GM10248 (cell line): ENCODE data around the gene STK10.

Source experiments
- CTCF ChIA-PET: fragments of 300-600 bp; sonication (Branson Sonifier 250); formaldehyde crosslinking; extraction: SDS; loops from one replicate; lab custom pipeline; 2021; ENCODE audit warnings: antibody characterized with exemption; lab: Yijun Ruan, JAX
- POLR2A ChIA-PET: fragments of 350-650 bp; sonication (Branson Sonifier 250); formaldehyde crosslinking; extraction: SDS; loops from one replicate; lab custom pipeline; 2020; ENCODE audit warnings: antibody characterized with exemption; lab: Yijun Ruan, JAX
- DNase-seq: peaks from one replicate; pipeline ENCODE4 v3.0.0; 2012; ENCODE audit errors: extremely low spot score
- CTCF ChIP-seq: IDR thresholded peaks from 2 replicates; pipeline ENCODE4 v1.5.1; 2012; ENCODE audit warnings: mild to moderate bottlenecking, low read depth; ENCODE audit errors: extremely low read depth, missing control alignments, control extremely low read depth

The STK10 gene

DNA sequence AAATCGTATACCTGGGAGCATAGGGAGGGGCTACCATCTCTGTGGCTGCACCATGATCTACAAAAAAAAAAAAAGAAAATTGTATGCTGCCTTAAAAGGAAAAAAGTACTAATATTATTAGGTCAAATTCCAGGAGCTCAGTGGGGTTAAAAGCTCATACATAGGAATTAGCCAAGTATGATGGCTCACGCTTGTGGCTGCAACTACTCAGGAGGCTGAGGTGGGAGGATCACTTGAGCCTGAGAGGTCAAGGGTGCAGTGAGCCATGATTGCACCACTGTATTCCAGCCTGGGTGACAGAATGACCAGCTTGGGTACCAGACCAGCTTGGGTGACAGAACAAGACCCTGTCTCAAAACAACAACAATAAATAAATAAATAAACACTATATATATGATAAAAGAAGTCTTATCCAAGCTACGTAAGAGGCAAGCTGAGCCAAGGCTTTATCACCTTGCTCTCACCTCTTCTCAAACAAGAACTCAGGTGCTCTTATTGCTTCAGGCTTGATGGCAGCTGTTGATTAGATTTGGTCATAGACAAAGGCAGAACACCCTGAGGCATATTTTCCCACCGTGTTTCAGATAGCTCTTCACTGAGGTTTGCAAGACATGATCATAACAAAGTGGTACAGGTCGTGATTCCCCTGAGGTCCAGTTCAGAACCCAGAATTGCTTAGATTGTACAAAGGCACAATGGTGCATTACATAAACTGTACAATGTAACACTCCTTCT is 178.3 kb downstream of the STK10 start:
- CTCF ChIA-PET: interaction anchor here (0.8 to 2.5 kb wide), 8 partner anchors 12 to 180 kb away, joined by 3 to 6 read pairs (median 3); partner anchors contain the start of gene STK10
- POLR2A ChIA-PET: no interaction called here
- no peak for DNase-seq
- no peak for TF ChIP-seq CTCF

DNA sequence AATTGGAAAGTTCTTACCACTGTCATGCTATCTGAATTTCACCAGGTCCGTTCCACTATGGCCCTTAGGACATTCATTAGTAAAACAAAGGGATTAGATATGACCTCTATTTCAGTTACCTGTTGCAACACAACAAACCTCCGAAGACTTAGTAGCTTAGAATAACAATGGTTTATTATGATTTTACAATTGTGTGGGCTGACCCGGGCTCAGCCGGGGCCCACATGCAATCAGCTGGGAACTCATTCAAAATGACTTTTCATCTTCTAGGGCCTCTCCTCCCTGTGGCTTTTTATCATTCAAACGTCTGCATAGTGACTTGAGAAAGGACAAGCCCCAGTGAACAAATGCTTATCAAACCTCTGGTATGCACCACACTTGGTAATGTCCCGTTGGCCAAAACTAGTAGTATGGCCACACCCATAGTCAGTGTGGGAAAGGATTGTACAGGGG is 179.3 kb downstream of the STK10 start:
- DNase-seq: no peak
- CTCF ChIA-PET: interaction anchor here (1.3 to 4.9 kb wide), 3 partner anchors 50 to 97 kb away, joined by 3 to 42 read pairs (median 3); no protein-coding TSS in a partner anchor
- POLR2A ChIA-PET: no interaction called here
- no peak for TF ChIP-seq CTCF

DNA sequence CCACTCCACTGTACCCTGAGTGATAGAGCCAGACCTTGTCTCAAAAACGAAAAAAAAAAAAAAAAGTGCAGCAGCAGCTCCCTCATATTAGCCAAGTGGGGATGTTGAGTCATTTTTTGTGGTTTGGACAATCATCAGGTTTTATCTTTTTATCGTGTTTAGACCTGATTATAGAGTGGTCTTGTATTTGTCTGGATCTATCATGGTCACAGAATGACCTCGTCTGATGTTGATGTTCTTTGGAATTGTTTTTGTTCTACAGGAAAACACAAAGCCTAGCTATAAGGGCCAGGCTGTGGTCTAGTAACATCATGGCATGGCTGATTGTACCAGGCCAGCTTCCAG is 179.9 kb downstream of the STK10 start:
- ChIA-PET POLR2A (interaction anchor here (0.9 kb wide), 1 partner anchor 48 kb away, joined by 14 read pairs; no protein-coding TSS in a partner anchor), CTCF (interaction anchor here (1.2 to 4.9 kb wide), 8 partner anchors 23 to 590 kb away, joined by 3 to 42 read pairs (median 4); no protein-coding TSS in a partner anchor)
- no peak for TF ChIP-seq CTCF
- no peak for DNase-seq

DNA sequence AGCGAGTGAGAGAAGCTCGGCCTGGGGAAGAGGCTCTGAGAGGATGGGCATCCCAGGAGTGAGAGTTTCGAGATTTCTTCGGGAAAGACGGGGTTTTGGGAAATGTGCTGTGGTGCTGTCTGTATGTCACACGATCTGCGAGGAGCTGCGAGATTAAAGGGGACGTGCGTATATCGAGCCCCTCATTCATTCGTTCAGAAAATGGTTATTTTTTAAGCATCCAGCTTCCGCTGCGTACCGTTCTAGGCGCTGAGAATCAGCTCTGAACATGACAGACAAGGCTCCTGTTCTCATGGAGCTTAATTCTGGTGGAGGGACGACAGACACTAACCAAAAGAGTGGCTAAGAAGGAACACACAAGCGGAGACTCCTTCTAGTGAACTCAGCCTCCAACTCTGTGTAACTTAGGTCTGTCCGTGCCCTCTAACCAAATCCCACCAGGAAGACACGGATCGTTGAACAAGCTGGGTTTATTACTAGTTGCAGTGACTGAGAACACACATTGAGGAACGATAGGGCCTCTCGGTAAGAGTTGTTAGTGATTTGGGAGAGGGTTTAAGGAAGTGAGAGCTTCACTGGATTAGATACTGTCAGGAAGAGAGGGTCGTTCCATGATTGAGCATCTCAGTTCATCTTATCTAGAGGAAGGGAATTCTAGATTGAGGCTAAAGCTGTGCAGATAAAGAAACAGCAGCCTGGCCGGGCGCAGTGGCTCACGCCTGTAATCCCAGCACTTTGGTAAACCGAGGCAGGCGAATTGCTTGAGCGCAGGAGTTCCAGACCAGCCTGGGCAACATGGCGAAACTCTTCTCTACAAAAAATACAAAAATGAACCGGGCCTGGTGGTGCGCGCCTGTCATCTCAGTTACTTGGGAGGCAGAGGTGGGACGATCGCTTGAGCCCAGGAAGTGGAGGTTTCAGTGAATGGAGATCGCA is 180.6 kb downstream of the STK10 start:
- POLR2A ChIA-PET: interaction anchor here (0.9 to 1.4 kb wide), 4 partner anchors 23 to 619 kb away, joined by 3 to 14 read pairs (median 4); partner anchors contain the start of gene NPM1
- CTCF ChIA-PET: interaction anchor here (0.7 to 4.9 kb wide), 17 partner anchors 8 to 589 kb away, joined by 3 to 42 read pairs (median 4); no protein-coding TSS in a partner anchor
- TF ChIP-seq CTCF: no peak
- no peak for DNase-seq

DNA sequence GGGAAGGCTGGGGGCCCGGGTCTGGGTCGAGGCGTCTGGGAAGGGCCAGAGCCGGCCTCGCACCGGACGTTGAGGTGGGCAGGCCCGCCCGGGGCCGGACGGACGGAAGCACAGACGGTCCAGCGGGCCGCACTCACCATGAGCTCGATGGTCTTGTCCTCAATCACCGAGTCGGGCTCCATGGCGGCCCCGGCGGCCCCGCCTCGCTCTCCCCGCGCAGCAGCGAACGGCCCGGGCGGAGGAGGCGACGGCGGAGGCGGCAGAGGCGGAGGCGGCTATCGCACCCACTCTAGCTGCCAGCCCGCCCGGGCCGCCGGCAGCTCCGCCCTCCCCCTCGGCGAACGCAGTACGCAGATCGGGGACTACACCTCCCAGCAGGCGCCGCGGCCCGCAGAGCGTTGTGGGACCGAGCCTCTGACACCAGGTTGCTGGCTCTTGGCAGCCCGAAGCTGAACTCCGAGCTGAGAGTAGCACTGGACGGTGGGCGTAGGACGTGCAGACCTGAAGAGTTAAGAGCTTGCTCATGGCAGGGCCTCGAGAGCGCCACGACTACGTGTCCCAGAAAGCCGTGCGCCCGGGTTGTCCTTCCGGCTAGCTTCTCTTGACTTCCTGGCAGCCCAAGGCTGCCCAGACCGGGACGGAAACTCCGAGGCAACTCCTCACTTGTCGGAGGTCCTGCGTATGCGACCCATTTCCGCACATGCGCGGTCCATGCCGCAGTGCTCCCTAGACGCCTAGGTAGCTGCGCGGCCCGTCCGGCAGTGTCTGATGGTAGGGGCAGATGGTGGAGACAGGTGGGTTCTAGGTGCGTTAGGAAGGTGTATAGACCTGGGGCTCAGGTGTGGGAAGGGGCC is 181.5 kb downstream of the STK10 start, which contains the start of gene FBXW11:
Gene FBXW11, minus strand, starts transcription at position 318 of the 854 bp plus-strand sequence. Its CDS starts 136 bp downstream, at position 182.
- POLR2A ChIA-PET: interaction anchor here (0.8 to 1.4 kb wide), 6 partner anchors 11 to 618 kb away, joined by 3 to 4 read pairs (median 3); partner anchors contain the start of gene NPM1
- TF ChIP-seq CTCF: no peak
- CTCF ChIA-PET: interaction anchor here (0.8 to 4.9 kb wide), 19 partner anchors 9 to 589 kb away, joined by 3 to 42 read pairs (median 3); no protein-coding TSS in a partner anchor
- peak; percentile 96 for DNase-seq
